GM12872 (cell line): ENCODE data around the gene CDC25B.

ENCODE experiments used
- TF ChIP-seq, protein P1 (sequence below): IDR thresholded peaks from 3 replicates; pipeline ENCODE4 v1.5.1; 2011; ENCODE audit warnings: low read depth, mild to moderate bottlenecking, low read length, moderate library complexity; ENCODE audit not compliant: insufficient read depth

CDC25B gene

GRCh38 chr20:3775457-3776108 is 20.5 kb upstream of the CDC25B start:
- TF ChIP-seq, protein P1, sequence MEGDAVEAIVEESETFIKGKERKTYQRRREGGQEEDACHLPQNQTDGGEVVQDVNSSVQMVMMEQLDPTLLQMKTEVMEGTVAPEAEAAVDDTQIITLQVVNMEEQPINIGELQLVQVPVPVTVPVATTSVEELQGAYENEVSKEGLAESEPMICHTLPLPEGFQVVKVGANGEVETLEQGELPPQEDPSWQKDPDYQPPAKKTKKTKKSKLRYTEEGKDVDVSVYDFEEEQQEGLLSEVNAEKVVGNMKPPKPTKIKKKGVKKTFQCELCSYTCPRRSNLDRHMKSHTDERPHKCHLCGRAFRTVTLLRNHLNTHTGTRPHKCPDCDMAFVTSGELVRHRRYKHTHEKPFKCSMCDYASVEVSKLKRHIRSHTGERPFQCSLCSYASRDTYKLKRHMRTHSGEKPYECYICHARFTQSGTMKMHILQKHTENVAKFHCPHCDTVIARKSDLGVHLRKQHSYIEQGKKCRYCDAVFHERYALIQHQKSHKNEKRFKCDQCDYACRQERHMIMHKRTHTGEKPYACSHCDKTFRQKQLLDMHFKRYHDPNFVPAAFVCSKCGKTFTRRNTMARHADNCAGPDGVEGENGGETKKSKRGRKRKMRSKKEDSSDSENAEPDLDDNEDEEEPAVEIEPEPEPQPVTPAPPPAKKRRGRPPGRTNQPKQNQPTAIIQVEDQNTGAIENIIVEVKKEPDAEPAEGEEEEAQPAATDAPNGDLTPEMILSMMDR, result no peak

DNA sequence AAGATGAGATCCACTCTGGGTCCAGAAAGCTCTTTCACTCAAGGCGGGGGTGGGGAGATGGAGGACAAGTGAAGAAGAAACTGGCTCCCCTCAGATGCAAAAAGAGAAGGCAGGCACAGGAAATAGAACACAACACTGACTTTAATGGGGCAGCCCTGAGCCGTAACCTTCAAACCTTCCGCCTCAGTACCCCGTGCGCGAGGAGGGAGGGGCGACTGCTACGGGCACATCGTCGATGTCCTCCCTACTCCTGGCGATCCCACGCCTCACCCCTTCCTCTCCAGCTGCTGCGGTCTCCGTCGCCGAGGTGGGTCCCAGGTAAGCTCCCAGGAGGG is 18.8 kb upstream of the CDC25B start:
- TF ChIP-seq, protein P1, result no peak

GRCh38 chr20:3777716-3778629 is 18.1 kb upstream of the CDC25B start:
- TF ChIP-seq, protein P1, result no peak

- TF ChIP-seq, protein P1, result no peak
These were observed 17.1 kb upstream of the CDC25B start for GRCh38 chr20:3778976-3779375.

DNA sequence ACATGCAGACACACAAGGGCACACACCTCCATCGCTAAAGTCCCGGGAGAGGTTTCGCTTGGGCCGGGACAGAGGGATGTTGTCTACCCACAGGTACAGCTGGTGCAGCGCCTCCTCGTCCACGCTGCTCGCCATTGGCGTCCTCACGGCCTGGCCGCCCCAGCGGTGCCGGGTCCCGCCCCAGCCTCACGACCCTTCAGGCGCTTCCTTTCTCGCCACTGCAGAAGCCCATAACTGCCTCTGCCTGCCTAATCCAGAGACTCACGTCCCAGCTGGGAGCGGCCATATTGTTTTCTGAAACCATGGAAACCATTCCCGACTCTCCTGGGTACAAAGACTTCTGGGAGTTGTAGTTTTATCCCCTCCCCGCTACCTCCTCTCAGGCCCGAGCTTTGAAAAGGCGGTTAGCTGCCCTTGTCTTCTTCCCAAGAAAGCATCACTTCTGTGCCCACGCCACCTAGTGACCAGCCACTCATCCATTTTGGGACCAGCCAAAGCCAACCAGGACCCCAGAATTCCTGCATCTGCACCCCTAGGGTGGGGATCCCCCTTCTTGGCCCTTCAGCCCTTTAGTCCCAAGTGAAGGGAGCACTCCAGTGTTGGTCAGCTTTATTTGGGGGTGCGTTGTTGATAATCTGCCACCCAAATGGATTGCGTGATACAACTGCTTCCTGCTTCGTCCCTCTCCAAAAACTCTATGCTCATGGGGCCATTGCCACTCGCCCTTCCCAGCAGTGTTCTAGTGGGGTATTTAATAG is 14.8 kb upstream of the CDC25B start, which contains the start of gene SPEF1:
Gene SPEF1 (minus strand): TSS at position 296 of the 758 bp plus-strand sequence. CDS start 161 bp downstream, at position 135.
- TF ChIP-seq, protein P1, result peak; percentile 36; the same call in 1 of the 3 replicates

GRCh38 chr20:3782597-3782996 is 13.5 kb upstream of the CDC25B start:
- TF ChIP-seq, protein P1, result no peak

DNA sequence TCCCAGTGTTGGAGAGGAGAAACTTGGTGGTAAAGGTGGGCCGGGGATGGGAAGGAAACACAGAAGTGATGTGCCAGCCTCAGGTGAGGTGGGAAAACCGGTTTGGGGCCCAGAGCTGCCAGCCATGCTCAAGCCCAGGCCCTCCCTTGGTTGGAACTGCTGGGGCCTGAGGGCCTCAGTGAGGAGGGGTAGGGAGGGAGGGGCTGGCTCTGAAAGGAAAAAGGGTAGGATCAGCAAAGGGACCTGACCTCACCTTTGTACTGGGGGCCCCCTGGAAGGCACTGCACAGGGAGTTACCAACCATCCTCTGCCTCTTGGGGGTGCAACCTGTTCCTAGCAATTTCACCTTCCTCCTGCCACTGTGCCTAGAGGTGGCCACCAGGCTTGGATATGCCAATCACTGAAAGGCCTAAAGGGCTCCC is 13.0 kb upstream of the CDC25B start:
- TF ChIP-seq, protein P1, result no peak
